CD4-positive, alpha-beta T cell (primary cell): Measurements from ENCODE around the gene QKI. TPM values are rescaled to one million over a fixed set of nuclear protein-coding genes. Genes with fewer than 3 reads are reported as not detected.

Source experiments
- ATAC-seq: fragments of 200-7000 bp; cut with Tn5 transposase; one replicate; pipeline ENCODE4 v1.10.0; 2022; ENCODE audit warnings: mild to moderate bottlenecking; ENCODE audit not compliant: poor library complexity
- CTCF ChIA-PET: fragments of 350-600 bp; sonication (Branson Sonifier 250); formaldehyde crosslinking; loops from one replicate; lab custom pipeline; 2021; ENCODE audit warnings: antibody characterized with exemption, inconsistent platforms; lab: Charles Lee
- POLR2A ChIA-PET: fragments of 350-600 bp; sonication (Branson Sonifier 250); formaldehyde crosslinking; loops from one replicate; lab custom pipeline; 2021; ENCODE audit warnings: antibody characterized with exemption, inconsistent platforms; lab: Charles Lee
- DNase-seq, 14 experiments: peaks; one replicate each; pipeline ENCODE4 v3.0.0-alpha.2; 2013 to 2020; ENCODE audit warnings: mixed read lengths in 2 of 14
- H3K27ac ChIP-seq, 2 donors: one replicate each; pipeline versions ENCODE4 v1.5.1 to v1.7.0; 2013; ENCODE audit warnings: low read length in 2 of 2, low read depth in 1 of 2, mild to moderate bottlenecking in 1 of 2
- H3K27me3 ChIP-seq, 2 experiments: 1 replicate in 1 of 2; 2 replicates in 1 of 2; pipeline versions ENCODE4 v1.6.1 to v1.7.0; 2013; ENCODE audit warnings: low read length in 2 of 2, control low read depth in 1 of 2, mild to moderate bottlenecking in 1 of 2, moderate library complexity in 1 of 2; ENCODE audit not compliant: insufficient read depth in 2 of 2, control insufficient read depth in 1 of 2
- H3K36me3 ChIP-seq: one replicate; pipeline ENCODE4 v1.6.1; 2013; ENCODE audit warnings: low read length, control low read depth; ENCODE audit not compliant: insufficient read depth
- H3K4me1 ChIP-seq: one replicate; pipeline ENCODE4 v1.6.1; 2013; ENCODE audit warnings: low read length, control low read depth; ENCODE audit not compliant: insufficient read depth
- H3K4me3 ChIP-seq: one replicate; pipeline ENCODE4 v1.5.1; 2013; ENCODE audit warnings: mild to moderate bottlenecking, low read length, moderate library complexity
- H3K9me3 ChIP-seq, 2 experiments: 1 replicate in 1 of 2; 2 replicates in 1 of 2; pipeline versions ENCODE4 v1.6.1 to v1.7.0; 2013; ENCODE audit warnings: low read length in 2 of 2, mild to moderate bottlenecking in 2 of 2, control low read depth in 1 of 2, moderate library complexity in 1 of 2; ENCODE audit not compliant: control insufficient read depth in 1 of 2, insufficient read depth in 1 of 2
- H3K27ac Mint-ChIP-seq: one replicate; pipeline ENCODE4 v1.8.0; 2020; ENCODE audit warnings: mixed read lengths
- H3K27me3 Mint-ChIP-seq: one replicate; pipeline ENCODE4 v1.8.0; 2021; ENCODE audit warnings: mixed read lengths
- H3K36me3 Mint-ChIP-seq: one replicate; pipeline ENCODE4 v1.8.0; 2021; ENCODE audit warnings: low read depth, mixed read lengths
- H3K4me1 Mint-ChIP-seq: one replicate; pipeline ENCODE4 v1.8.0; 2021; ENCODE audit warnings: low read depth, mixed read lengths
- H3K4me3 Mint-ChIP-seq: one replicate; pipeline ENCODE4 v1.8.0; 2020; ENCODE audit warnings: mild to moderate bottlenecking, mixed read lengths
- H3K9me3 Mint-ChIP-seq: one replicate; pipeline ENCODE4 v1.8.0; 2020; ENCODE audit warnings: mixed read lengths
- intact Hi-C, 2 experiments: fragments of 100-400 bp; cut with DNase I in 1 of 2; cut with micrococcal nuclease in 1 of 2; formaldehyde crosslinking; loops; one replicate each; pipeline versions ENCODE4 v1.15.1 to v1.9.0; 2023 to 2025; cut with DNase I, micrococcal nuclease
- total RNA-seq, 174 experiments: library from RNA in 2 of 174; stranded (reverse) in 2 of 174; gene quantifications; one replicate each; pipeline ENCODE4 v1.2.3 and lab custom pipeline; 2021 to 2026
- TF ChIP-seq, protein P1 (sequence below): fragments of 200-600 bp; IDR thresholded peaks from one replicate; pipeline ENCODE4 v1.8.0; 2022; ENCODE audit warnings: antibody characterized with exemption, mild to moderate bottlenecking

Gene QKI
- total RNA-seq, 2 experiments from 2014 or later: 60.7 to 67.3 TPM

DNA sequence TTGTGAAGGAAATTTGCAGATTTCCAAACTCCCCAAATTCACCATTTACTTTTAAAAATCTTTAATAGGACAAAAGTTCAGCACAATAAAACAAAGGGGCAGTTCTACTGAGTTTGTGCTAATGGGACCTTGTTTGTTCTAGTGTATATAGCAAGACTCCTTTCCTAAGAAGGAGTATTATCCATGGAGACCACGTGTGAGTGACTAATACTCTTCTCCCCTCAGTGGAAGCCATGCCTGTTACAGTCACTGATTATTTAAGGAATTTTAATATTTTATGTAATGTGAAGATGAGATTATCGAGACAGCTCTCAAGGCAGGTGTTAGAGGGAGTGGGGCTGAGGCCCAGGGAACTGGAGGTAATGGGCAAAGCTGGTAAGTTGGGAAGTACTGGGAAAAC lies 16.4 kb upstream of the QKI start:
- intact Hi-C loops: no loop called here
- Histone ChIP-seq H3K27me3 (peaks cover 4 to 15% of the 10 kb centered on the region in 2 experiments), H3K4me3 (no peak overlapping the region), H3K9me3 (no peaks in the 10 kb centered on the region), H3K27ac (no peak overlapping the region), H3K36me3 (no peaks in the 10 kb centered on the region), H3K4me1 (no peaks in the 10 kb centered on the region)
- no peak overlapping the region for H3K27ac Mint-ChIP-seq
- peaks cover 31% of the 10 kb centered on the region for H3K27me3 Mint-ChIP-seq
- H3K9me3 Mint-ChIP-seq: no peaks in the 10 kb centered on the region
- H3K36me3 Mint-ChIP-seq: no peaks in the 10 kb centered on the region
- ATAC-seq (no peak), DNase-seq (no peak)
- no peak overlapping the region for H3K4me3 Mint-ChIP-seq
- ChIA-PET POLR2A (no interaction called here), CTCF (no interaction called here)
- peaks cover 7% of the 10 kb centered on the region for H3K4me1 Mint-ChIP-seq
- TF ChIP-seq, protein P1, sequence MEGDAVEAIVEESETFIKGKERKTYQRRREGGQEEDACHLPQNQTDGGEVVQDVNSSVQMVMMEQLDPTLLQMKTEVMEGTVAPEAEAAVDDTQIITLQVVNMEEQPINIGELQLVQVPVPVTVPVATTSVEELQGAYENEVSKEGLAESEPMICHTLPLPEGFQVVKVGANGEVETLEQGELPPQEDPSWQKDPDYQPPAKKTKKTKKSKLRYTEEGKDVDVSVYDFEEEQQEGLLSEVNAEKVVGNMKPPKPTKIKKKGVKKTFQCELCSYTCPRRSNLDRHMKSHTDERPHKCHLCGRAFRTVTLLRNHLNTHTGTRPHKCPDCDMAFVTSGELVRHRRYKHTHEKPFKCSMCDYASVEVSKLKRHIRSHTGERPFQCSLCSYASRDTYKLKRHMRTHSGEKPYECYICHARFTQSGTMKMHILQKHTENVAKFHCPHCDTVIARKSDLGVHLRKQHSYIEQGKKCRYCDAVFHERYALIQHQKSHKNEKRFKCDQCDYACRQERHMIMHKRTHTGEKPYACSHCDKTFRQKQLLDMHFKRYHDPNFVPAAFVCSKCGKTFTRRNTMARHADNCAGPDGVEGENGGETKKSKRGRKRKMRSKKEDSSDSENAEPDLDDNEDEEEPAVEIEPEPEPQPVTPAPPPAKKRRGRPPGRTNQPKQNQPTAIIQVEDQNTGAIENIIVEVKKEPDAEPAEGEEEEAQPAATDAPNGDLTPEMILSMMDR: no peak

DNA sequence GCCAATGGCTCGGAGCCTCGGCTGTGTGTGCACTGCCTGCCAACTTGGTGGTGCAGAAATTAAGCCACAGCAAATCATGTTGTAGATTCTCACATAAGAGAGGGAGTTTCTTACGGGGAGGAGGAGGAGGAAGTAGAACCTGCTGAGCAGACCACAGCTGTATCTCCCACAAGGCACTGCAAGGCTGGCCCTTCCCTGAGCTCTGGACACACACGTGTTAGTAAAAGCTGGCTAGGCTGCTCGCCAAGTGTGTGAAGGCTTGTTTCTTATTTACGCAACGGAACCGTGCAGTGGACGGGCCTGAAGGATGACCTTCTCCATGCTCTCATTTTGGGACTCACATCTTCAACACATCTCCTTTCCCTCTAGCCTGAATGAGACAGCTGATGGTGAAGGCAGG lies 15.7 kb upstream of the QKI start:
- ChIA-PET POLR2A (no interaction called here), CTCF (no interaction called here)
- TF ChIP-seq, protein P1: no peak
- Mint-ChIP-seq H3K9me3 (no peaks in the 10 kb centered on the region), H3K27me3 (peaks cover 31% of the 10 kb centered on the region), H3K27ac (no peak overlapping the region), H3K4me3 (no peak overlapping the region), H3K4me1 (peaks cover 7% of the 10 kb centered on the region), H3K36me3 (no peaks in the 10 kb centered on the region)
- Histone ChIP-seq H3K9me3 (no peaks in the 10 kb centered on the region), H3K4me1 (no peaks in the 10 kb centered on the region), H3K27me3 (peaks cover 4 to 15% of the 10 kb centered on the region in 2 experiments), H3K27ac (no peak overlapping the region), H3K4me3 (no peak overlapping the region), H3K36me3 (no peaks in the 10 kb centered on the region)
- intact Hi-C loops: no loop called here
- no peak for ATAC-seq
- peak in 2 of 14 experiments; percentile 28 to 32 for DNase-seq

DNA sequence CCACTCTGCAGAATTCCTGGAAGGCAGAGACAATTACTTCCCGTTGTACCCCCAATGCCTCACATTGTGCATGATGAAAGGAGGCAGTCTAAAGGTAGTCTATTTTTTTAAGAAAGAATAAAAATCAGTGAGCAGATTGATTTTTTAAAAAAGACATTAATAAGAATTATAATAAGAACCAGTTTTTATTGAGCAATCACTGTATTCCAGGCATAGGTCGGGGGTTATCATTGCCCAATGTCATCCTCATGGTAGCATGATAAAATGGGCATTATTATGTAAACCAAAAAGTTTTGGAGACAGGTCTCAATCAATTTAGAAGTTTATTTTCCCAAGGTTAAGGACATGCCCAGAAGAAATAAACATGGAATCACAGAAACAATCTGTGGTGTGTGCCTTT lies 14.0 kb upstream of the QKI start:
- no peak overlapping the region for H3K27ac ChIP-seq
- Mint-ChIP-seq H3K27me3 (peaks cover 26% of the 10 kb centered on the region), H3K27ac (no peak overlapping the region), H3K4me1 (peaks cover 15% of the 10 kb centered on the region), H3K36me3 (no peaks in the 10 kb centered on the region), H3K9me3 (no peaks in the 10 kb centered on the region), H3K4me3 (no peak overlapping the region)
- no peaks in the 10 kb centered on the region for H3K36me3 ChIP-seq
- TF ChIP-seq, protein P1: no peak
- ChIA-PET POLR2A (no interaction called here), CTCF (no interaction called here)
- H3K9me3 ChIP-seq: no peaks in the 10 kb centered on the region
- H3K4me1 ChIP-seq: peaks cover 10% of the 10 kb centered on the region
- no peak overlapping the region for H3K4me3 ChIP-seq
- peaks cover 4 to 15% of the 10 kb centered on the region in 2 experiments for H3K27me3 ChIP-seq
- no peak for DNase-seq
- no peak for ATAC-seq
- intact Hi-C loops: no loop called here
